Measurements from ENCODE around the gene YES1. TPM values are rescaled to one million over a fixed set of nuclear protein-coding genes. Genes with fewer than 3 reads are reported as not detected.

The YES1 gene
- total RNA-seq, 1 donor from 2014 or later: 17.1 TPM

DNA sequence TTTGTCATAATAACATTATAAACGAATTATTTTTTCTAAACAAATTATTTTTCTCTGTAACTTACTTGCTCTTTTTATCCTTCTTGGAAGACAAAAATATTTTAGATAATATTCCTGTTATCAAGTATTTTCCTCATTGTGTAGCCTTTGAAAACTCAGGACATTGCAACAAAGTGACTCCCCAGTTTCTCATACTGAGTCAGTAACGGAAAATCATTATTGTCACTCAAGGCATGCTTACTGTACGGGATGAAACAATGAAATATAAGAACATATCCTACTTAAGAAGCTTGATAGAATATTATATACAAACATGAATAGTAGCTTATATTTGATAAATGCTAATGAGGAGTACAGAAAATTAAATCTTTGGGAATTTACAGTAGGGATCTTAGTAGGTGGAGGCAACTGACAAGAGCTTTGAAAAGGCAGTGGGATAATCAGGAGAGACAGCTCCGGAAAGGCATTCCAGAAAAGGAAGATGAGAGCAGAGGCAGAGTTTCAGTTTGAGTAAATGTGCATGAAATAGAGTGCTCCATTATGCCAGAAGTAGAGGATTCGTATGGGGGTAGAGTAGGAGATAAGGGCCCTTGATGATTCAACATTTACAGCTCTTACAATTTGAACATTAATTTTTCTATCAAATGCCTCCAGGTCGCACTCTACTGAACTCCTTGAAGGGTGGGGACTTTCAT is 14.0 kb upstream of the YES1 start:
- Mint-ChIP-seq H3K36me3 (ENCODE audit: unreplicated experiment) (no peaks in the 10 kb centered on the region), H3K27me3 (ENCODE audit: unreplicated experiment) (no peaks in the 10 kb centered on the region), H3K4me1 (ENCODE audit: low read depth, unreplicated experiment) (no peaks in the 10 kb centered on the region), H3K27ac (ENCODE audit: unreplicated experiment) (no peak overlapping the region), H3K4me3 (ENCODE audit: unreplicated experiment) (no peak overlapping the region), H3K9me3 (ENCODE audit: unreplicated experiment) (no peaks in the 10 kb centered on the region)
- no peak for DNase-seq
- TF ChIP-seq, protein P1, sequence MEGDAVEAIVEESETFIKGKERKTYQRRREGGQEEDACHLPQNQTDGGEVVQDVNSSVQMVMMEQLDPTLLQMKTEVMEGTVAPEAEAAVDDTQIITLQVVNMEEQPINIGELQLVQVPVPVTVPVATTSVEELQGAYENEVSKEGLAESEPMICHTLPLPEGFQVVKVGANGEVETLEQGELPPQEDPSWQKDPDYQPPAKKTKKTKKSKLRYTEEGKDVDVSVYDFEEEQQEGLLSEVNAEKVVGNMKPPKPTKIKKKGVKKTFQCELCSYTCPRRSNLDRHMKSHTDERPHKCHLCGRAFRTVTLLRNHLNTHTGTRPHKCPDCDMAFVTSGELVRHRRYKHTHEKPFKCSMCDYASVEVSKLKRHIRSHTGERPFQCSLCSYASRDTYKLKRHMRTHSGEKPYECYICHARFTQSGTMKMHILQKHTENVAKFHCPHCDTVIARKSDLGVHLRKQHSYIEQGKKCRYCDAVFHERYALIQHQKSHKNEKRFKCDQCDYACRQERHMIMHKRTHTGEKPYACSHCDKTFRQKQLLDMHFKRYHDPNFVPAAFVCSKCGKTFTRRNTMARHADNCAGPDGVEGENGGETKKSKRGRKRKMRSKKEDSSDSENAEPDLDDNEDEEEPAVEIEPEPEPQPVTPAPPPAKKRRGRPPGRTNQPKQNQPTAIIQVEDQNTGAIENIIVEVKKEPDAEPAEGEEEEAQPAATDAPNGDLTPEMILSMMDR (IDR thresholded peaks at IDR 0.05; ENCODE audit: partially characterized antibody, unreplicated experiment): no peak

DNA sequence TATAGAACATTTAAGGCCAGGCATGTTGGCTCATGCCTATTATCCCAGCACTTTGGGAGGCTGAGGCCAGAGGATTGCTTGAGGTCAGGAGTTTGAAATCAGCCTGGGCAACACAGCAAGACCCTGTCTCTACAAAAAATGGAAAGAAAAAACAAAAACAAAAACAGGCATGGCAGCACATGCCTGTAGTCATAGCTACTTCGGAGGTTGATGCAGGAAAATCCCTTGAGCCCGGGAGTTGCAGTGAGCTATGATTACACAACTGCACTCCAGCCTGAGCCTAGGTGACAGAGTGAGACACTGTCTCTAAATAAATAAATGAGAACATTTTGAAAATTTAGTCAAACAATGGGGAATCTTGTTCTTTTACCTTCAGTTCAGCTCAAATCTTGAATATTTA is 12.1 kb upstream of the YES1 start:
- Mint-ChIP-seq H3K27ac (ENCODE audit: unreplicated experiment) (no peak overlapping the region), H3K4me3 (ENCODE audit: unreplicated experiment) (no peak overlapping the region), H3K4me1 (ENCODE audit: low read depth, unreplicated experiment) (no peaks in the 10 kb centered on the region), H3K27me3 (ENCODE audit: unreplicated experiment) (no peaks in the 10 kb centered on the region), H3K9me3 (ENCODE audit: unreplicated experiment) (no peaks in the 10 kb centered on the region), H3K36me3 (ENCODE audit: unreplicated experiment) (no peaks in the 10 kb centered on the region)
- TF ChIP-seq, protein P1 (IDR thresholded peaks at IDR 0.05; ENCODE audit: partially characterized antibody, unreplicated experiment): no peak
- no peak for DNase-seq

DNA sequence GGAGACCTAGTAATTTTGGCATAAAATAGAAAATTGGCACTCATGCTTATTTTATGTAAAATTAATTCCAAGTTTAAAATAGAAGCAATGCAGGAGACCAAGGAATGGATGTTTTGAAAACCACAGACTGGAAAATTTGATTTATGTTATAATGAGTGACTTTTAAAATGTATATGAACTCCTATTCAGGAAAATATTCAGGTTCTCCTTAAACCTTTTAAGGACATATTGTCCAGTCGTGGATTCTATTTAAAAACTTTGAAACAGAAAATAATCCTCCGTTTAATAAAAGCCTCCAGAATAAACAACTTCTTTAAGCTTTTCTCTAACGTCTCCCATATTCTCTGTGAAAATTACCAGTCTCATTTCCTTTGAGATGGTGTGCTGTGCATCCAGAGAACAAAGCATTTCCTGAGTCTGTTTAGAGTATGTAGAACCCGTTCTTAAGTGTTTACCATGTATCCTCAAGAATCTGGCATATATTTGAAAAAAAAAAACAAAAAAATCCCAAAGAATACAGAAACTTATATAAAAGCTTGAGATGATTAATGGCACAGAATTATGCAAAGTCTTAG is 8.6 kb upstream of the YES1 start:
- Mint-ChIP-seq H3K4me3 (ENCODE audit: unreplicated experiment) (no peak overlapping the region), H3K4me1 (ENCODE audit: low read depth, unreplicated experiment) (no peaks in the 10 kb centered on the region), H3K36me3 (ENCODE audit: unreplicated experiment) (no peaks in the 10 kb centered on the region), H3K27me3 (ENCODE audit: unreplicated experiment) (no peaks in the 10 kb centered on the region), H3K9me3 (ENCODE audit: unreplicated experiment) (no peaks in the 10 kb centered on the region), H3K27ac (ENCODE audit: unreplicated experiment) (no peak overlapping the region)
- no peak for DNase-seq
- TF ChIP-seq, protein P1 (IDR thresholded peaks at IDR 0.05; ENCODE audit: partially characterized antibody, unreplicated experiment): no peak

DNA sequence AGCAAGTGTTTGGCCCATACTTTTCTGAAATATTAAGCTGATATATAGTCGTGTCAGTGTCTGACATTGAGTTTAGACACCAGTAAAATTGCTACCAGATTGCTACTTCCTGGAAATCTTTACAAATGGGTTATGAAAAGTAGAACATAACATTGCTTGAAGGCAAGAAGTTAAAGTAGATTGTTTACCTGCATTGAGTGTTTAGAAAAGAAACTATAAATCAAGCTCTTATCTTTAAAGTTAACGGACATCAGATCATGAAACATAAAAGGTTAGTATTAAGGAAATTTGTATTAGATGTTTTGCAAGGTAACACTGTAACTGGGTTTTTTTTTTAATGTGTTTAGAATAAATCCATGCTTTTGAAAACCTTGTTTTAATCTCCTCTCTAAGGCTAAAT is 4.8 kb upstream of the YES1 start:
- Mint-ChIP-seq H3K27ac (ENCODE audit: unreplicated experiment) (no peak overlapping the region), H3K36me3 (ENCODE audit: unreplicated experiment) (no peaks in the 10 kb centered on the region), H3K9me3 (ENCODE audit: unreplicated experiment) (peaks cover 4% of the 10 kb centered on the region), H3K4me1 (ENCODE audit: low read depth, unreplicated experiment) (peaks cover 4% of the 10 kb centered on the region), H3K27me3 (ENCODE audit: unreplicated experiment) (peaks cover 4% of the 10 kb centered on the region), H3K4me3 (ENCODE audit: unreplicated experiment) (no peak overlapping the region)
- no peak for DNase-seq
- TF ChIP-seq, protein P1 (IDR thresholded peaks at IDR 0.05; ENCODE audit: partially characterized antibody, unreplicated experiment): no peak

DNA sequence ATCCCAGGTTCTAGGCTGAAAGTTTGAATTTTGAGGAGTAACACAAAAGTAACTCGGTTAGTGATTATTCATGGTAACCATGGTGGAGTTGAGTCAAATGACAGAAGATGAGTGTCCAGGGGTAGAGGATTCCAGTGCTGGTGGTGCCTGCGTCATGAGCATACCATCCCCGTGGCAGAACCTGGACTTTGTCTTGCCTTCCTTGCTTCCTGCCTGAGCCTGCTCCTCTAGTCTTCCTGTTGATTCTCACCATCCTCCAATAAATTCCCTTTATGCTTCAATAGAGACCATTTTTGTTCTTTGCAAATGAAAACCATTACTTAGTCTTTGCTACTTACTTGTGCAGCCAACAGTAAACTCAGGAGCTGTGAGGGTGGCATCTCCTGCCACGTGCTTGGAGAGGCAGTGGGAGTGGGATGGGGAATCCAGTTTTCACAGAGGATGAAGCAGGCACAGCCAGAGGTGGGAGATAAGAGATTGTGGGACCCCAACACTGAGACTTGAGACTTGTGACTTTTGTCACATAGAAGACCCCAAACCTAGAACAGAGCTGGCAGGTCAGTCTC is 4.1 kb upstream of the YES1 start:
- no peak overlapping the region for H3K27ac Mint-ChIP-seq (ENCODE audit: unreplicated experiment)
- H3K36me3 Mint-ChIP-seq (ENCODE audit: unreplicated experiment): no peaks in the 10 kb centered on the region

More for the DNA sequence above, 4.1 kb upstream of the YES1 start:
- peaks cover 9% of the 10 kb centered on the region for H3K9me3 Mint-ChIP-seq (ENCODE audit: unreplicated experiment)
- H3K4me1 Mint-ChIP-seq (ENCODE audit: low read depth, unreplicated experiment): peaks cover 4% of the 10 kb centered on the region
- no peak for DNase-seq
- H3K27me3 Mint-ChIP-seq (ENCODE audit: unreplicated experiment): peaks cover 4% of the 10 kb centered on the region
- TF ChIP-seq, protein P1 (IDR thresholded peaks at IDR 0.05; ENCODE audit: partially characterized antibody, unreplicated experiment): no peak
- no peak overlapping the region for H3K4me3 Mint-ChIP-seq (ENCODE audit: unreplicated experiment)

Measured in glutamatergic neuron (in vitro differentiated cells).